HepG2 (cell line): ENCODE measurements around the gene RNH1.

ENCODE experiments used
- EP300 ChIP-seq, 3 experiments: sonication (generic) in 1 of 3; formaldehyde crosslinking in 1 of 3; IDR thresholded peaks; 2 replicates each; pipeline versions ENCODE4 v1.5.1 to v1.6.1; 2011 to 2020; ENCODE audit warnings: low read depth in 2 of 3, low read length in 2 of 3, borderline replicate concordance in 1 of 3, improper control_type of control experiment in 1 of 3, mild to moderate bottlenecking in 1 of 3, missing genetic modification reagents in 1 of 3, moderate library complexity in 1 of 3
- PHF21A ChIP-seq: sonication (generic); formaldehyde crosslinking; IDR thresholded peaks from 2 replicates; pipeline ENCODE4 v1.5.0; 2020; ENCODE audit warnings: mild to moderate bottlenecking, missing genetic modification reagents
- ZNF652 ChIP-seq: IDR thresholded peaks from 2 replicates; pipeline ENCODE4 v1.6.1; 2016; ENCODE audit warnings: low read depth, borderline replicate concordance

- no peak for TF ChIP-seq PHF21A (CRISPR knock-in tag)
- no peak for TF ChIP-seq EP300 (IDR thresholded peaks at IDR 0.05; ENCODE audit: low read depth in 2 of 2, low read length in 2 of 2)
- no peak for TF ChIP-seq EP300 (CRISPR knock-in tag; IDR thresholded peaks at IDR 0.05; ENCODE audit: borderline replicate concordance)
- no peak for TF ChIP-seq ZNF652
Observed at GRCh38 chr11:535210-535518, 28.1 kb upstream of the RNH1 start.
